ENCODE measurements around the gene SPATA9.

SPATA9 gene

GRCh38 chr5:95619096-95619495, 63.7 kb downstream of the SPATA9 start:
- no peak for DNase-seq (ENCODE audit: low read depth)

GRCh38 chr5:95617057-95617456, 65.7 kb downstream of the SPATA9 start:
- no peak for DNase-seq (ENCODE audit: low read depth)

- DNase-seq (ENCODE audit: low read depth) = no peak
Observed at GRCh38 chr5:95615164-95615467, 67.7 kb downstream of the SPATA9 start.

- DNase-seq (ENCODE audit: low read depth) = no peak
Observed at GRCh38 chr5:95613514-95613913, 69.3 kb downstream of the SPATA9 start.

GRCh38 chr5:95611396-95611795, 71.4 kb downstream of the SPATA9 start:
- DNase-seq (ENCODE audit: low read depth) = no peak

DNA sequence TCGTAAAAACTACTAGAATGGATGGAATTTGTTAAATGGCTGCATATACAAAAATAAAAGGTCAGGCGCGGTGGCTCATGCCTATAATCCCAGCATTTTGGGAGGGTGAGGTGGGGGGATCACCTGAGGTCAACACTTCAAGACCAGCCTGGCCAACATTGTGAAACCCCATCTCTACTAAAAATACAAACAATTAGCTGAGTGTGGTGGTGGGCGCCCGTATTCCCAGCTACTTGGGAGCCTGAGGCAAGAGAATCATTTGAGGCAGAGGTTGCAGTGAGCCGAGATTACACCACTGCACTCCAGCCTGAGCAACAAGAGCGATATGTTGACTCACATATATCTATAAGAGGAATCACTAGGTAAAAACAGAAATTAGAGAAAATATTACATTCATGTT, 72.2 kb downstream of the SPATA9 start:
- no peak for DNase-seq (ENCODE audit: low read depth)

DNA sequence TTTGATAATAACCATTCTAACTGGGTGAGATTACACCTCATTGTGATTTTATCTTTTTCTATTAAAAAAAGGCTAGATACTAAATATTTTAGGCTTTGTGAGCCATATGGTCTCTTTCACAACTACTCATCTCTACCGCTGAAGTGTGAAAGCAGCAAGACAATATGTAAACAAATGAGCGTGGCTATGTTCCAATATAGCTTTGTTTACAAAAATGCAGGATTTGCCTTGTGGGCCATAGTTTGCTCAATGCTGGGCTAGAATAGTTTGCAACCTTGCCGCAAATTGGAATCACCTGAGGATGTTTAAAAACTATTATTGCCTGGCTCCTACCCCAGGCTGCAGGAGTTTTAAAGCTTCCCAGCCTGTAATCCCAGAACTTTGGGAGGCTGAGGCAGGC, 73.1 kb downstream of the SPATA9 start:
- DNase-seq (ENCODE audit: low read depth) = no peak

All from GM04504 (cell line).